Endothelial cell of umbilical vein (primary cell): ENCODE measurements around the gene CAMSAP3. TPM values are rescaled to one million over a fixed set of nuclear protein-coding genes. Genes with fewer than 3 reads are reported as not detected.

Experiments
- BruUV-seq: library from RNA; stranded (reverse); fragments of 400-500 nt; replicated peaks from 2 replicates; lab custom pipeline; 2021; lab: Mats Ljungman, UMichigan
- CTCF ChIA-PET: fragments of 300-600, 350-600 bp; sonication (Branson Sonifier 250); formaldehyde crosslinking; loops from one replicate; lab custom pipeline; 2021; ENCODE audit warnings: antibody characterized with exemption, inconsistent platforms; lab: Charles Lee
- POLR2A ChIA-PET: fragments of 300-600, 350-600 bp; sonication (Branson Sonifier 250); formaldehyde crosslinking; loops from one replicate; lab custom pipeline; 2021; ENCODE audit warnings: antibody characterized with exemption, inconsistent platforms; lab: Charles Lee
- DNase-seq: peaks from one replicate; pipeline ENCODE4 v3.0.0-alpha.2; 2011; ENCODE audit warnings: low read depth, low spot score
- FAIRE-seq: peaks from 2 replicates; lab custom pipeline; 2011; peaks lifted over from hg19 to GRCh38; lab: Jason Lieb, UNC
- H2AFZ ChIP-seq: 2 replicates; pipeline ENCODE4 v1.6.0; 2012; ENCODE audit warnings: low read depth, low read length, control low read depth, inconsistent platforms
- H3K27ac ChIP-seq: 2 replicates; pipeline ENCODE4 v1.5.1; 2011; ENCODE audit warnings: low read depth, mild to moderate bottlenecking, control low read depth, low read length, moderate library complexity; ENCODE audit not compliant: insufficient read depth
- H3K27me3 ChIP-seq, 2 experiments: 2 replicates each; pipeline versions ENCODE4 v1.6.0 to v1.6.1; 2011; ENCODE audit warnings: low read length in 2 of 2, mixed read lengths in 1 of 2; ENCODE audit not compliant: control insufficient read depth in 2 of 2, insufficient read depth in 2 of 2
- H3K36me3 ChIP-seq, 2 experiments: 2 replicates in 1 of 2; 3 replicates in 1 of 2; pipeline ENCODE4 v1.5.1; 2011; ENCODE audit warnings: low read length in 2 of 2, mild to moderate bottlenecking in 1 of 2, moderate library complexity in 1 of 2; ENCODE audit not compliant: control insufficient read depth in 2 of 2, insufficient read depth in 2 of 2; ENCODE audit errors: extremely low read depth in 1 of 2
- H3K4me1 ChIP-seq: 3 replicates; pipeline ENCODE4 v1.5.1; 2011; ENCODE audit warnings: mild to moderate bottlenecking, low read length; ENCODE audit not compliant: control insufficient read depth, insufficient read depth; ENCODE audit errors: extremely low read depth
- H3K4me2 ChIP-seq: 2 replicates; pipeline ENCODE4 v1.6.1; 2011; ENCODE audit warnings: low read length, control low read depth, mixed read lengths; ENCODE audit not compliant: insufficient read depth
- H3K4me3 ChIP-seq, 3 experiments: fragments of 200-600 bp in 1 of 3; sonication (generic), shearing (Covaris generic) in 1 of 3; replicated peaks in 1 of 3; 2 replicates each; pipeline ENCODE4 v1.5.1; 2011 to 2016; ENCODE audit warnings: control low read depth in 3 of 3, low read length in 3 of 3, mild to moderate bottlenecking in 2 of 3, inconsistent platforms in 1 of 3, low read depth in 1 of 3, moderate library complexity in 1 of 3; ENCODE audit not compliant: insufficient read depth in 1 of 3
- H3K79me2 ChIP-seq: 2 replicates; pipeline ENCODE4 v1.6.0; 2012; ENCODE audit warnings: low read length, inconsistent platforms; ENCODE audit not compliant: control insufficient read depth, insufficient read depth
- H3K9ac ChIP-seq: replicated peaks from 2 replicates; pipeline ENCODE3; 2011; ENCODE audit warnings: low read length, control low read depth; ENCODE audit not compliant: insufficient read depth; ENCODE audit errors: extremely low read depth
- H3K9me1 ChIP-seq: replicated peaks from 3 replicates; pipeline ENCODE4 v1.6.0; 2011; ENCODE audit warnings: mild to moderate bottlenecking, low read length; ENCODE audit not compliant: control insufficient read depth, insufficient read depth; ENCODE audit errors: extremely low read depth
- H3K9me3 ChIP-seq: replicated peaks from 2 replicates; pipeline ENCODE4 v1.5.1; 2012; ENCODE audit warnings: low read length, inconsistent platforms; ENCODE audit not compliant: control insufficient read depth, insufficient read depth
- H4K20me1 ChIP-seq: replicated peaks from 2 replicates; pipeline ENCODE3; 2011; ENCODE audit warnings: mild to moderate bottlenecking, low read length; ENCODE audit not compliant: control insufficient read depth, insufficient read depth; ENCODE audit errors: extremely low read depth
- CTCF ChIP-seq, 2 donors: IDR thresholded peaks; 1 replicate in 1 of 2; 2 replicates in 1 of 2; pipeline ENCODE4 v1.5.1; 2011; ENCODE audit warnings: low read length in 2 of 2, mild to moderate bottlenecking in 2 of 2, moderate library complexity in 2 of 2, control low read depth in 1 of 2, inconsistent platforms in 1 of 2, low read depth in 1 of 2; ENCODE audit not compliant: insufficient read depth in 1 of 2; ENCODE audit errors: extremely low read depth in 1 of 2
- EZH2 ChIP-seq: IDR thresholded peaks from 2 replicates; pipeline ENCODE4 v1.6.1; 2012; ENCODE audit warnings: borderline replicate concordance, low read depth, mild to moderate bottlenecking, moderate library complexity, low read length, inconsistent platforms; ENCODE audit not compliant: severe bottlenecking
- FOS ChIP-seq: IDR thresholded peaks from 2 replicates; pipeline ENCODE4 v1.6.1; 2011; ENCODE audit warnings: mild to moderate bottlenecking, low read length, moderate library complexity, borderline replicate concordance; ENCODE audit not compliant: insufficient read depth
- GATA2 ChIP-seq: IDR thresholded peaks from 2 replicates; pipeline ENCODE4 v1.7.0; 2011; ENCODE audit warnings: low read depth, mild to moderate bottlenecking, moderate library complexity, mixed read lengths, low read length; ENCODE audit not compliant: insufficient read length, insufficient read depth
- JUN ChIP-seq: IDR thresholded peaks from 2 replicates; pipeline ENCODE4 v1.6.1; 2011; ENCODE audit warnings: borderline replicate concordance, low read depth; ENCODE audit not compliant: insufficient read length, insufficient read depth
- MYC ChIP-seq: IDR thresholded peaks from one replicate; pipeline ENCODE4 v1.6.1; 2011; ENCODE audit warnings: mild to moderate bottlenecking, low read depth, low read length
- POLR2A ChIP-seq: IDR thresholded peaks from 2 replicates; pipeline ENCODE4 v1.6.1; 2012; ENCODE audit warnings: low read depth, mild to moderate bottlenecking, control low read depth, low read length
- POLR2AphosphoS5 ChIP-seq: IDR thresholded peaks from 2 replicates; pipeline ENCODE4 v1.6.1; 2012; ENCODE audit warnings: low read depth, mild to moderate bottlenecking, control low read depth, low read length, moderate library complexity; ENCODE audit not compliant: insufficient read depth
- dilution Hi-C: fragments of 300-500 bp; cut with MboI; formaldehyde crosslinking; loops from one replicate; pipeline ENCODE4 v1.15.0; 2019; ENCODE audit warnings: low sequenced_read_pairs; ENCODE audit not compliant: extremely low pct_ligation_motif_present
- intact Hi-C: fragments of 100-400 bp; cut with micrococcal nuclease; formaldehyde crosslinking; loops from one replicate; pipeline ENCODE4 v1.10.0; 2022
- polyA plus RNA-seq, 4 experiments: library from polyadenylated mRNA; depleted of rRNA in 3 of 4; stranded (reverse) in 3 of 4; unstranded in 1 of 4; fragments of >200 nt; gene quantifications; 2 replicates each; pipeline versions ENCODE4 v1.2.1 to v1.2.3, GENCODE V29; 2011 to 2012; ENCODE audit warnings: missing spikeins in 1 of 4
- total RNA-seq: library from RNA; stranded (reverse); gene quantifications from 2 replicates; pipeline ENCODE4 v1.2.3, GENCODE V29; 2021
- TF ChIP-seq, protein P1 (sequence below): IDR thresholded peaks from 2 replicates; pipeline ENCODE4 v1.6.1; 2011; ENCODE audit not compliant: insufficient read depth, insufficient read length

The CAMSAP3 gene
- total and polyA plus RNA-seq, 2 donors (not counting 3 experiments of a cell fraction or from before 2014, with no cell fraction given) = 0.11 to 0.22 TPM

DNA sequence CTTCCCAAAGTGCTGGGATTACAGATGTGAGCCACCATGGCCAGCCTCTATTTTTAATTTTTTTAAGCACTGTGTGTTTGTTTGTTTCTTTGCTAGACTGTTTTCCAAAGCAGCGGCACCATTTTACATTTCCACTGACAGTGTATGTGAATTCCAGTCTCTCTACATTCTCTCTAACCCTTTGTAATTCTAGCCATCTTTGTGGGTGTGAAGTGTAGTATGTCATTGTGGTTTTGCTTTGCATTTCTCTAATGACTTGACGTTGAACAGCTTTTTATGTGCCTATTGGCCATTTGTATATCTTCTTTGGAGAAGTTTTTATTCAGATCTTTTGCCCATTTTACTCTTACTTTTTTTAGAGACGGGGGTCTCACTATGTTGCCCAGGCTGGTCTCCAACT, 48.5 kb upstream of the CAMSAP3 start:
- no peak overlapping the region for H3K27ac ChIP-seq
- no peaks in the 10 kb centered on the region for H3K27me3 ChIP-seq
- peaks cover 3 to 34% of the 10 kb centered on the region in 2 experiments for H3K36me3 ChIP-seq
- H3K9me1 ChIP-seq = no peaks in the 10 kb centered on the region
- DNase-seq = no peak
- H3K9ac ChIP-seq = no peak overlapping the region
- H4K20me1 ChIP-seq = no peaks in the 10 kb centered on the region
- no peak overlapping the region for H2AFZ ChIP-seq
- no peak overlapping the region for H3K4me3 ChIP-seq
- no peaks in the 10 kb centered on the region for H3K9me3 ChIP-seq
- H3K79me2 ChIP-seq = no peaks in the 10 kb centered on the region
- no peaks in the 10 kb centered on the region for H3K4me1 ChIP-seq
- intact Hi-C loops = no loop called here
- no peak for FAIRE-seq
- TF ChIP-seq JUN (no peak), GATA2 (no peak), EZH2 (no peak), POLR2AphosphoS5 (no peak), CTCF (IDR thresholded peaks at IDR 0.05; ENCODE audit: extremely low read depth in 1 of 2, insufficient read depth in 1 of 2, low read depth in 1 of 2, low read length in 2 of 2) (no peak), POLR2A (no peak), FOS (no peak), MYC (no peak)
- TF ChIP-seq, protein P1, sequence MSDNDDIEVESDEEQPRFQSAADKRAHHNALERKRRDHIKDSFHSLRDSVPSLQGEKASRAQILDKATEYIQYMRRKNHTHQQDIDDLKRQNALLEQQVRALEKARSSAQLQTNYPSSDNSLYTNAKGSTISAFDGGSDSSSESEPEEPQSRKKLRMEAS = no peak
- ChIA-PET POLR2A (no interaction called here), CTCF (no interaction called here)
- no peak overlapping the region for H3K4me2 ChIP-seq
- no TSS peak for BruUV-seq
- dilution Hi-C loops = no loop called here
